Fibroblast of skin of right quadriceps (primary cell): Measurements from ENCODE around the gene PPM1F.
"Not testable (repeated sequence)": the region's sequence is repeated elsewhere in the genome, so short reads cannot be mapped to it uniquely, and the experiment has no call there.

Experiments
- DNase-seq: peaks from one replicate; pipeline ENCODE4 v3.0.0-alpha.2; 2013

The PPM1F gene

GRCh38 chr22:21917959-21918261 is 34.7 kb downstream of the PPM1F start:
- no peak for DNase-seq

- no peak for DNase-seq
Observed at GRCh38 chr22:21917181-21917958, 35.3 kb downstream of the PPM1F start.

GRCh38 chr22:21916309-21916918 is 36.2 kb downstream of the PPM1F start:
- no peak for DNase-seq

- no peak for DNase-seq
Observed at GRCh38 chr22:21915624-21916308, 36.9 kb downstream of the PPM1F start.

GRCh38 chr22:21914033-21914642 is 38.5 kb downstream of the PPM1F start:
- not testable (repeated sequence) for DNase-seq

GRCh38 chr22:21910367-21910766 is 42.3 kb downstream of the PPM1F start:
- DNase-seq = not testable (repeated sequence)

- DNase-seq = no peak
Observed at GRCh38 chr22:21909871-21910270, 42.8 kb downstream of the PPM1F start.

- DNase-seq = no peak
Observed at GRCh38 chr22:21907638-21908522, 44.8 kb downstream of the PPM1F start.

GRCh38 chr22:21905234-21905633 is 47.4 kb downstream of the PPM1F start:
- DNase-seq = not testable (repeated sequence)

GRCh38 chr22:21904250-21904789 is 48.3 kb downstream of the PPM1F start:
- DNase-seq = no peak

GRCh38 chr22:21903283-21903682 is 49.4 kb downstream of the PPM1F start:
- DNase-seq = no peak

GRCh38 chr22:21902296-21903087 is 50.2 kb downstream of the PPM1F start:
- no peak for DNase-seq

- no peak for DNase-seq
Observed at GRCh38 chr22:21898354-21898896, 54.2 kb downstream of the PPM1F start.

- no peak for DNase-seq
Observed at GRCh38 chr22:21896951-21897513, 55.6 kb downstream of the PPM1F start.

GRCh38 chr22:21896275-21896674 is 56.4 kb downstream of the PPM1F start:
- not testable (repeated sequence) for DNase-seq

- DNase-seq = no peak
Observed at GRCh38 chr22:21894799-21895198, 57.8 kb downstream of the PPM1F start.

GRCh38 chr22:21889251-21889990 is 63.2 kb downstream of the PPM1F start:
- DNase-seq = no peak

GRCh38 chr22:21887841-21888240 is 64.8 kb downstream of the PPM1F start:
- no peak for DNase-seq

- DNase-seq = not testable (repeated sequence)
Observed at GRCh38 chr22:21883930-21884329, 68.7 kb downstream of the PPM1F start.

GRCh38 chr22:21882754-21883333 is 69.8 kb downstream of the PPM1F start:
- DNase-seq = not testable (repeated sequence)
